Body of pancreas (tissue), 4 donors: ENCODE data around the gene CYP1A1. TPM values are rescaled to one million over a fixed set of nuclear protein-coding genes. Genes with fewer than 3 reads are reported as not detected.

Experiments
- ATAC-seq: fragments of 150-250 bp; one replicate; pipeline ENCODE4 v1.9.1; 2016
- DNase-seq, 4 donors: peaks; one replicate each; pipeline ENCODE4 v3.0.0-alpha.2; 2019
- H3K27ac ChIP-seq, 4 donors: fragments of 200-600 bp; sonication (generic); 1 replicate in 3 of 4; 2 replicates in 1 of 4; pipeline versions ENCODE4 v1.5.1 to v1.6.1; 2016 to 2019; ENCODE audit warnings: mild to moderate bottlenecking in 1 of 4, mixed read lengths in 1 of 4, moderate library complexity in 1 of 4
- H3K27me3 ChIP-seq, 2 donors: fragments of 200-600 bp; sonication (generic); one replicate each; pipeline ENCODE4 v1.6.0; 2016; ENCODE audit warnings: mild to moderate bottlenecking in 1 of 2
- H3K36me3 ChIP-seq, 2 donors: fragments of 200-600 bp; sonication (generic); replicated peaks in 1 of 2; 2 replicates each; pipeline ENCODE4 v1.5.1; 2016; ENCODE audit warnings: low read depth in 2 of 2; ENCODE audit not compliant: insufficient read depth in 1 of 2
- H3K4me1 ChIP-seq: fragments of 200-600 bp; sonication (generic); one replicate; pipeline ENCODE4 v1.6.0; 2016
- H3K4me3 ChIP-seq, 2 donors: fragments of 200-600 bp; sonication (generic); 1 replicate in 1 of 2; 2 replicates in 1 of 2; pipeline ENCODE4 v1.5.1; 2016 to 2019
- H3K9me3 ChIP-seq, 3 donors: fragments of 200-600 bp; sonication (generic); 1 replicate in 2 of 3; 2 replicates in 1 of 3; pipeline ENCODE4 v1.5.1; 2016
- CTCF ChIP-seq, 7 experiments: fragments of 450-650 bp in 4 of 7; fragments of 200-600 bp in 3 of 7; sonication (generic) in 3 of 7; IDR thresholded peaks; one replicate each; pipeline ENCODE4 v1.5.1; 2016 to 2019; ENCODE audit warnings: antibody characterized with exemption in 7 of 7
- POLR2A ChIP-seq, 3 donors: fragments of 450-650 bp; IDR thresholded peaks; one replicate each; pipeline ENCODE4 v1.6.1; 2016; ENCODE audit warnings: antibody characterized with exemption in 3 of 3, mild to moderate bottlenecking in 2 of 3
- WGBS, 2 donors: methylation state at CpG; one replicate each; pipeline ENCODE4 v1.1.5; 2017; 5-methylcytosine and 5-hydroxymethylcytosine counted together
- intact Hi-C: fragments of 100-400 bp; cut with DNase I; formaldehyde crosslinking; loops from one replicate; pipeline ENCODE4 v1.15.1; 2023
- total RNA-seq, 2 donors: library from RNA; depleted of rRNA; stranded (reverse); fragments of >200 nt; gene quantifications; one replicate each; pipeline ENCODE4 v1.1.0, GENCODE V29; 2016

The CYP1A1 gene
- total RNA-seq, 2 donors from 2014 or later = 1.6 TPM; not detected in 1

- intact Hi-C loops = no loop called here
- WGBS, 2 donors = 45 to 53% methylated on average over 5 of the region's 5 CpGs
- Histone ChIP-seq H3K36me3 (no peaks in the 10 kb centered on the region), H3K4me1 (no peaks in the 10 kb centered on the region), H3K4me3 (no peak overlapping the region), H3K9me3 (no peaks in the 10 kb centered on the region), H3K27ac (no peak overlapping the region), H3K27me3 (no peaks in the 10 kb centered on the region)
- no peak for TF ChIP-seq POLR2A (IDR thresholded peaks at IDR 0.05)
- TF ChIP-seq CTCF (IDR thresholded peaks at IDR 0.05) = no peak
- no peak for DNase-seq
- ATAC-seq = no peak
Observed at GRCh38 chr15:74752531-74752930, 27.2 kb upstream of the CYP1A1 start.

- Histone ChIP-seq H3K4me3 (no peak overlapping the region), H3K27ac (no peak overlapping the region), H3K27me3 (no peaks in the 10 kb centered on the region), H3K36me3 (no peaks in the 10 kb centered on the region), H3K9me3 (no peaks in the 10 kb centered on the region), H3K4me1 (no peaks in the 10 kb centered on the region)
- ATAC-seq = no peak
- 61 to 65% methylated on average over 8 of the region's 8 CpGs for WGBS, 2 donors
- no peak for TF ChIP-seq POLR2A (IDR thresholded peaks at IDR 0.05)
- no peak for TF ChIP-seq CTCF (IDR thresholded peaks at IDR 0.05)
- no peak for DNase-seq
- intact Hi-C loops = no loop called here
Observed at GRCh38 chr15:74752011-74752410, 26.7 kb upstream of the CYP1A1 start.

- intact Hi-C loops = no loop called here
- H3K9me3 ChIP-seq = no peaks in the 10 kb centered on the region
- no peaks in the 10 kb centered on the region for H3K27me3 ChIP-seq
- WGBS, 2 donors = 36 to 50% methylated on average over 1 to 2 of the region's 2 CpGs
- no peak overlapping the region for H3K27ac ChIP-seq
- ATAC-seq = no peak
- no peak overlapping the region for H3K4me3 ChIP-seq
- no peak for DNase-seq
- no peak for TF ChIP-seq POLR2A (IDR thresholded peaks at IDR 0.05)
- TF ChIP-seq CTCF (IDR thresholded peaks at IDR 0.05) = no peak
- no peaks in the 10 kb centered on the region for H3K4me1 ChIP-seq
- H3K36me3 ChIP-seq = no peaks in the 10 kb centered on the region
Observed at GRCh38 chr15:74750751-74751150, 25.4 kb upstream of the CYP1A1 start.

GRCh38 chr15:74749832-74750231 lies 24.5 kb upstream of the CYP1A1 start:
- ATAC-seq (no peak), DNase-seq (no peak)
- no peak overlapping the region for H3K27ac ChIP-seq
- no peaks in the 10 kb centered on the region for H3K27me3 ChIP-seq
- WGBS, 2 donors = 79 to 95% methylated on average over 11 to 19 of the region's 20 CpGs
- H3K4me1 ChIP-seq = no peaks in the 10 kb centered on the region
- TF ChIP-seq CTCF (IDR thresholded peaks at IDR 0.05) (no peak), POLR2A (IDR thresholded peaks at IDR 0.05) (no peak)
- intact Hi-C loops = no loop called here
- H3K4me3 ChIP-seq = no peak overlapping the region
- H3K9me3 ChIP-seq = no peaks in the 10 kb centered on the region
- H3K36me3 ChIP-seq = no peaks in the 10 kb centered on the region

- Histone ChIP-seq H3K9me3 (no peaks in the 10 kb centered on the region), H3K27me3 (no peaks in the 10 kb centered on the region), H3K36me3 (no peaks in the 10 kb centered on the region), H3K4me3 (no peak within 1 kb of the TSS), H3K27ac (no peak within 1 kb of the TSS), H3K4me1 (no peaks in the 10 kb centered on the region)
- TF ChIP-seq POLR2A (IDR thresholded peaks at IDR 0.05) (no peak), CTCF (IDR thresholded peaks at IDR 0.05) (no peak)
- DNase-seq = no peak
- 50 to 71% methylated on average over 3 of the region's 3 CpGs for WGBS, 2 donors
- ATAC-seq = no peak
- intact Hi-C loops = no loop called here
Observed at GRCh38 chr15:74748322-74748946, 23.1 kb upstream of the CYP1A1 start, which contains the start of gene CYP1A2. CYP1A2 (plus strand) TSS chr15:74748845; CDS start chr15:74749739, 894 bp downstream.
